B cell (primary cell): Measurements from ENCODE around the gene USP22. TPM values are rescaled to one million over a fixed set of nuclear protein-coding genes. Genes with fewer than 3 reads are reported as not detected.
"Not testable (repeated sequence)": the region's sequence is repeated elsewhere in the genome, so short reads cannot be mapped to it uniquely, and the experiment has no call there.

Source experiments
- ATAC-seq: fragments of 200-7000 bp; cut with Tn5 transposase; one replicate; pipeline ENCODE4 v1.10.0; 2021; ENCODE audit warnings: low read depth, mild to moderate bottlenecking, moderate number of reproducible peaks, moderate library complexity
- CTCF ChIA-PET: fragments of 350-600 bp; sonication (Branson Sonifier 250); formaldehyde crosslinking; loops from one replicate; lab custom pipeline; 2021; ENCODE audit warnings: antibody characterized with exemption, inconsistent platforms; lab: Charles Lee
- POLR2A ChIA-PET: fragments of 350-600 bp; sonication (Branson Sonifier 250); formaldehyde crosslinking; loops from one replicate; lab custom pipeline; 2021; ENCODE audit warnings: antibody characterized with exemption; lab: Charles Lee
- DNase-seq: peaks from one replicate; pipeline ENCODE4 v3.0.0; 2013
- H2AFZ ChIP-seq: 2 replicates; pipeline ENCODE4 v1.6.1; 2012; ENCODE audit warnings: mild to moderate bottlenecking, low read depth, low read length; ENCODE audit not compliant: insufficient read depth, poor library complexity, severe bottlenecking
- H3K27ac ChIP-seq, 2 donors: 1 replicate in 1 of 2; 2 replicates in 1 of 2; pipeline ENCODE4 v1.5.1; 2012 to 2013; ENCODE audit warnings: low read length in 2 of 2, mild to moderate bottlenecking in 2 of 2, moderate library complexity in 1 of 2
- H3K27me3 ChIP-seq, 4 experiments: fragments of 200-600 bp in 1 of 4; sonication (generic) in 1 of 4; replicated peaks in 1 of 4; 1 replicate in 2 of 4; 2 replicates in 2 of 4; pipeline versions ENCODE4 v1.6.1 to v1.7.0; 2013 to 2016; ENCODE audit warnings: low read length in 3 of 4, mild to moderate bottlenecking in 2 of 4, mixed read lengths in 1 of 4, moderate library complexity in 1 of 4; ENCODE audit not compliant: insufficient read depth in 4 of 4, control insufficient read depth in 3 of 4; ENCODE audit errors: control extremely low read depth in 1 of 4
- H3K36me3 ChIP-seq, 2 experiments: replicated peaks in 1 of 2; 1 replicate in 1 of 2; 2 replicates in 1 of 2; pipeline versions ENCODE4 v1.6.1 to v1.7.1; 2013; ENCODE audit warnings: low read length in 1 of 2; ENCODE audit not compliant: insufficient read depth in 2 of 2, control insufficient read depth in 1 of 2; ENCODE audit errors: control extremely low read depth in 1 of 2, extremely low read depth in 1 of 2
- H3K4me1 ChIP-seq, 2 donors: fragments of 200-600 bp in 1 of 2; sonication (generic) in 1 of 2; 1 replicate in 1 of 2; 2 replicates in 1 of 2; pipeline versions ENCODE4 v1.5.1 to v1.6.1; 2013 to 2017; ENCODE audit warnings: low read length in 2 of 2; ENCODE audit not compliant: control insufficient read depth in 2 of 2, insufficient read depth in 2 of 2
- H3K4me2 ChIP-seq: replicated peaks from 2 replicates; pipeline ENCODE3; 2012; ENCODE audit warnings: mild to moderate bottlenecking, low read depth, low read length; ENCODE audit not compliant: poor library complexity, severe bottlenecking
- H3K4me3 ChIP-seq, 5 experiments: fragments of 200-600 bp in 1 of 5; sonication (generic) in 1 of 5; 1 replicate in 3 of 5; 2 replicates in 2 of 5; pipeline versions ENCODE4 v1.5.1 to v1.7.0; 2011 to 2016; ENCODE audit warnings: low read length in 4 of 5, mild to moderate bottlenecking in 4 of 5, low read depth in 2 of 5, control low read depth in 1 of 5, moderate library complexity in 1 of 5; ENCODE audit not compliant: insufficient read depth in 1 of 5; ENCODE audit errors: control extremely low read depth in 1 of 5, extremely low read depth in 1 of 5
- H3K79me2 ChIP-seq: fragments of 200-600 bp; sonication (generic); one replicate; pipeline ENCODE4 v1.6.0; 2016; ENCODE audit warnings: low read length; ENCODE audit not compliant: control insufficient read depth, insufficient read depth
- H3K9ac ChIP-seq: fragments of 200-600 bp; sonication (generic); 2 replicates; pipeline ENCODE4 v1.6.1; 2017; ENCODE audit warnings: mild to moderate bottlenecking, low read length, moderate library complexity
- H3K9me3 ChIP-seq, 3 donors: one replicate each; pipeline versions ENCODE4 v1.6.1 to v1.7.1; 2013; ENCODE audit warnings: low read length in 2 of 3; ENCODE audit not compliant: control insufficient read depth in 2 of 3, insufficient read depth in 1 of 3; ENCODE audit errors: control extremely low read depth in 1 of 3
- H4K20me1 ChIP-seq: 2 replicates; pipeline ENCODE4 v1.6.0; 2012; ENCODE audit warnings: mild to moderate bottlenecking, low read length; ENCODE audit not compliant: insufficient read depth, control insufficient read depth, poor library complexity, severe bottlenecking
- H3K27ac Mint-ChIP-seq: one replicate; pipeline ENCODE4 v1.8.0; 2021; ENCODE audit warnings: mixed read lengths
- H3K27me3 Mint-ChIP-seq: one replicate; pipeline ENCODE4 v1.8.0; 2021; ENCODE audit warnings: mixed read lengths
- H3K4me1 Mint-ChIP-seq: one replicate; pipeline ENCODE4 v1.8.0; 2021; ENCODE audit warnings: mixed read lengths
- H3K4me3 Mint-ChIP-seq: one replicate; pipeline ENCODE4 v1.8.0; 2021; ENCODE audit warnings: mixed read lengths
- H3K9me3 Mint-ChIP-seq: one replicate; pipeline ENCODE4 v1.8.0; 2022; ENCODE audit warnings: mixed read lengths; ENCODE audit not compliant: insufficient read depth
- CTCF ChIP-seq: fragments of 200-600 bp; IDR thresholded peaks from one replicate; pipeline ENCODE4 v1.8.0; 2022; ENCODE audit warnings: antibody characterized with exemption, mild to moderate bottlenecking
- EZH2 ChIP-seq: IDR thresholded peaks from 2 replicates; pipeline ENCODE4 v1.6.1; 2012; ENCODE audit warnings: borderline replicate concordance, low read depth, mild to moderate bottlenecking, moderate library complexity, low read length; ENCODE audit not compliant: insufficient read depth, poor library complexity, severe bottlenecking
- WGBS: methylation state at CpG from one replicate; pipeline ENCODE4 v1.1.5; 2013; ENCODE audit warnings: missing lambda C conversion rate; ENCODE audit not compliant: insufficient coverage; 5-methylcytosine and 5-hydroxymethylcytosine counted together
- intact Hi-C: fragments of 100-400 bp; cut with micrococcal nuclease; formaldehyde crosslinking; loops from one replicate; pipeline ENCODE4 v1.10.0; 2022
- polyA plus RNA-seq: library from polyadenylated mRNA; depleted of rRNA; stranded (reverse); fragments of >200 nt; gene quantifications from 2 replicates; pipeline ENCODE4 v1.2.3, GENCODE V29; 2012
- total RNA-seq, 2 donors: library from RNA; stranded (reverse); fragments of 120-200 nt in 1 of 2; gene quantifications; 1 replicate in 1 of 2; 2 replicates in 1 of 2; pipeline versions ENCODE4 v1.2.3 to v1.2.4, GENCODE V29; 2013 to 2022

Gene USP22
- total and polyA plus RNA-seq, 2 donors (not counting 1 experiment from before 2014, with no cell fraction given), result 74.3 to 167 TPM

GRCh38 chr17:20977609-20978253 lies 65.1 kb downstream of the USP22 start:
- H3K27me3 Mint-ChIP-seq, H3K9me3 Mint-ChIP-seq, H3K9me3 ChIP-seq, H3K4me1 ChIP-seq, H4K20me1 ChIP-seq, H3K4me3 ChIP-seq, H3K79me2 ChIP-seq, H2AFZ ChIP-seq, H3K9ac ChIP-seq, H3K4me2 ChIP-seq, ATAC-seq, H3K27me3 ChIP-seq, H3K4me3 Mint-ChIP-seq, CTCF ChIA-PET, intact Hi-C loops, H3K36me3 ChIP-seq, H3K27ac ChIP-seq, POLR2A ChIA-PET, H3K27ac Mint-ChIP-seq, DNase-seq: not testable (repeated sequence)
- 100% methylated on average over 5 of the region's 13 CpGs for WGBS
- peaks cover 22% of the 10 kb centered on the region for H3K4me1 Mint-ChIP-seq

- Histone ChIP-seq H3K9me3 (no peaks in the 10 kb centered on the region), H3K36me3 (peaks cover 0 to 2% of the 10 kb centered on the region in 2 experiments), H3K4me1 (peaks cover 5 to 9% of the 10 kb centered on the region in 2 donors), H2AFZ (no peak overlapping the region), H3K27me3 (no peaks in the 10 kb centered on the region), H3K79me2 (peaks cover 5% of the 10 kb centered on the region), H3K9ac (no peak overlapping the region), H3K27ac (no peak overlapping the region), H4K20me1 (no peaks in the 10 kb centered on the region), H3K4me3 (no peak overlapping the region), H3K4me2 (no peak overlapping the region)
- no peak overlapping the region for H3K27ac Mint-ChIP-seq
- DNase-seq (no peak), ATAC-seq (no peak)
- ChIA-PET POLR2A (no interaction called here), CTCF (interaction anchor here (1.4 kb wide), 1 partner anchor 18 kb away, joined by 4 read pairs; no protein-coding TSS in a partner anchor)
- H3K27me3 Mint-ChIP-seq, result no peaks in the 10 kb centered on the region
- TF ChIP-seq EZH2 (no peak), CTCF (no peak)
- H3K9me3 Mint-ChIP-seq, result no peaks in the 10 kb centered on the region
- intact Hi-C loops, result no loop called here
- no peak overlapping the region for H3K4me3 Mint-ChIP-seq
- H3K4me1 Mint-ChIP-seq, result peaks cover 35% of the 10 kb centered on the region
- WGBS, result no CpG with 5 or more reads among the region's 1 CpG
Observed at GRCh38 chr17:20975566-20975965, 67.2 kb downstream of the USP22 start.
